K562 treated with DMSO at 1 percent for 4 hours (cell line): ENCODE measurements around the gene DNMT3L. TPM values are rescaled to one million over a fixed set of nuclear protein-coding genes. Genes with fewer than 3 reads are reported as not detected.

Experiments used
- total RNA-seq: library from RNA; unstranded; fragments of 300-600 nt; gene quantifications from 2 replicates; pipeline ENCODE4 v1.2.3, GENCODE V29; 2022; ENCODE audit not compliant: insufficient read depth

DNMT3L gene
- total RNA-seq: not detected in 2 replicates

DNA sequence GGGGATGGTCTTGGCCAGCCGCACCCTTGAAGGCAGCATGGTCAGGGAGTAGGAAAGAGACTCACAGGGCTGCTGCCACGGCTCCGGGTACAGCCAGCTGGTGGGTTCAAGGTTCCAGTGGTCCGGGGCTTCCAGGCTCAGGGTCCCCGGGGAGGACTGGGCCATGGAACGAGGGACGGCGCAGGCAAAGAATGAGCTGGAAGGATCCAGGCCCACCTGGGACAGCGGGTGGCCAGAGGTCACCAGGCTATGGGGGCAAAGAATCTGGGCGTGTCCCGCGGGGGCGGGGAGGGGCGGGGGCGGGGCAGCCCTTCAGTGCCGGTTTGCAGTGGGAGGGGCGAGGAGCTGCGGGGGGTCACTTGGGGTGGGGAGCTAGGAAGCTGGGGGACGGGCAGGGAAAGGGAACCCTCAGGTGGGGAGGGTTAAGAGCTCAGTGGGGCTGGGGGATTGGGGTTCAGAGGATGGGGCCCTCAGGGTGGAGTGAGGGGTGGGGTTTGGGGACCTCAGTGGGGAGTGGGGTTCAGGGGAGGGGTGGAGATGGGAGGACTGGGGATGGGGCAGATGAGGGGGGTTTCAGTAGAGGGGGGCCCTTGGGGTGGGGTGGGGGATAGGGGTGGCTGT, at the start of gene DNMT3L:
DNMT3L (minus strand) TSS at position 223 of the 621 bp plus-strand sequence. CDS start 638 bp downstream, outside the sequence.

DNA sequence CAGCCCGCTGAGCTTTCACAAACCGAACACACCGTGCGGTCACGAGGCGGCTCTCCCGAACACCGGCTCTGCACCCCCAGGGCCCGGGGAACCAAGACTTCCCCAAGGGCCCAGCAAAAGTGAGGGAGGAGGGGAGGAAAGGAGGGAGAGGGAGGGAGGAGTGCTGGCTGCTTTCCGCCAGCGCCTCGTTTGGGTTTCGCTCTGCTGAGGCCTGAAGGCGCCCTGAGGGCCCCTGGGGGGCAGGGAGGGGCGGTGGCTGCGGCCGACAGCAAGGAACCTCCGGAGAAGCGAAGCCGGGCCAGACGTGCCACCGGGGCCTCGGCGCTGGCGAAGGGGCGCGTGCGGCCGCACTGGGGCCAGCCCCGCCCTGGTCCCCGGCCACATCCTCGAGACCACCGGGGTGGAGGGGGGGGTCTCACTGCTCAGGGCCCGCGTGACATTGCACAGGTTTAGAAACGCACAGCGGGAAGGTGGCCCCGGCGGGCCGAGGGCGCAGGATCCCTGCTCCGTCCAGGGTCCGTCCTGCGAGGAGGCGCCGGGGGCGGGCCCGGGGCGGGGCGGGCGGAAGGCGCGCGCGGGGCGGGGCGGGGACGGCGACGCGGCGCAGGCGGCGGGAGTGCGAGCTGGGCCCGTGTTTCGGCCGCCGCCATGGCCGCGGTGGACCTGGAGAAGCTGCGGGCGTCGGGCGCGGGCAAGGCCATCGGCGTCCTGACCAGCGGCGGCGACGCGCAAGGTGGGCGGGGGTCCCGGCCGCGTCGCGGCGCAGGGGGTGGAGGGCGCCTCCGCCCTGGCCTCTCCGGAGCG, 38.0 kb upstream of the DNMT3L start, which contains the start of gene PFKL:
PFKL (plus strand) TSS at position 596 of the 804 bp plus-strand sequence; CDS start at position 649, 53 bp downstream.

GRCh38 chr21:44285138-44285992, 23.7 kb upstream of the DNMT3L start, which contains the start of gene AIRE:
Gene AIRE (plus strand): TSS chr21:44285876. CDS start chr21:44286007, 131 bp downstream.

GRCh38 chr21:44240842-44241241, 20.9 kb downstream of the DNMT3L start, which contains the start of gene ICOSLG:
Gene ICOSLG (minus strand): TSS chr21:44240943. CDS start chr21:44240817, 126 bp downstream.

Other genes starting within 250 kb of the DNMT3L start
- gene TRAPPC10, start 249.6 kb downstream of the DNMT3L start, total RNA-seq: 18.0 and 23.1 TPM in 2 replicates
- 11.8 and 12.4 TPM in 2 replicates for gene PWP2, start 154.5 kb downstream of the DNMT3L start, total RNA-seq
- 61.9 and 68.0 TPM in 2 replicates for gene GATD3, start 128.2 kb downstream of the DNMT3L start, total RNA-seq
- 4.2 and 4.3 TPM in 2 replicates for gene ICOSLG, start 21.0 kb downstream of the DNMT3L start, total RNA-seq
- gene AIRE, start 24.0 kb upstream of the DNMT3L start, total RNA-seq: not detected in 2 replicates
- 109 and 133 TPM in 2 replicates for gene PFKL, start 38.2 kb upstream of the DNMT3L start, total RNA-seq
- gene CFAP410, start 77.5 kb upstream of the DNMT3L start, total RNA-seq: 15.8 and 19.8 TPM in 2 replicates
- 2.0 and 2.5 TPM in 2 replicates for gene TRPM2, start 91.7 kb upstream of the DNMT3L start, total RNA-seq
- not detected in 2 replicates for gene LRRC3, start 193.6 kb upstream of the DNMT3L start, total RNA-seq